HG03521 (cell line): ENCODE data around the gene SLC28A1.
"Not testable (repeated sequence)": the region's sequence is repeated elsewhere in the genome, so short reads cannot be mapped to it uniquely, and the experiment has no call there.

Source experiments
- ATAC-seq: cut with Tn5 transposase; IDR thresholded peaks from one replicate; pipeline ENCODE4 v1.9.1; 2021; ENCODE audit warnings: mild to moderate bottlenecking, moderate library complexity; ENCODE audit not compliant: unreplicated experiment

SLC28A1 gene

GRCh38 chr15:84908564-84908963, 24.1 kb downstream of the SLC28A1 start:
- no peak for ATAC-seq

- ATAC-seq: no peak
Observed at GRCh38 chr15:84909029-84909428, 24.6 kb downstream of the SLC28A1 start.

- ATAC-seq: no peak
Observed at GRCh38 chr15:84909782-84910181, 25.3 kb downstream of the SLC28A1 start.

- no peak for ATAC-seq
Observed at GRCh38 chr15:84910928-84911623, 26.6 kb downstream of the SLC28A1 start.

GRCh38 chr15:84911879-84912660, 27.6 kb downstream of the SLC28A1 start:
- ATAC-seq: no peak

- ATAC-seq: no peak
Observed at GRCh38 chr15:84913360-84913723, 28.9 kb downstream of the SLC28A1 start.

- ATAC-seq: no peak
Observed at GRCh38 chr15:84914351-84914750, 29.9 kb downstream of the SLC28A1 start.

- peak; percentile 86 for ATAC-seq
Observed at GRCh38 chr15:84914909-84915605, 30.6 kb downstream of the SLC28A1 start.

GRCh38 chr15:84915606-84915958, 31.1 kb downstream of the SLC28A1 start:
- ATAC-seq: no peak

- ATAC-seq: no peak
Observed at GRCh38 chr15:84917452-84917851, 33.0 kb downstream of the SLC28A1 start.

- ATAC-seq: no peak
Observed at GRCh38 chr15:84919106-84919667, 34.7 kb downstream of the SLC28A1 start.

GRCh38 chr15:84921121-84921520, 36.7 kb downstream of the SLC28A1 start:
- no peak for ATAC-seq

- ATAC-seq: no peak
Observed at GRCh38 chr15:84922530-84922929, 38.1 kb downstream of the SLC28A1 start.

GRCh38 chr15:84924077-84924731, 39.7 kb downstream of the SLC28A1 start:
- ATAC-seq: no peak

- ATAC-seq: not testable (repeated sequence)
Observed at GRCh38 chr15:84924821-84925569, 40.5 kb downstream of the SLC28A1 start.

- no peak for ATAC-seq
Observed at GRCh38 chr15:84925906-84926305, 41.4 kb downstream of the SLC28A1 start.

GRCh38 chr15:84926491-84927230, 42.2 kb downstream of the SLC28A1 start:
- no peak for ATAC-seq

- ATAC-seq: no peak
Observed at GRCh38 chr15:84928843-84929168, 44.3 kb downstream of the SLC28A1 start.

GRCh38 chr15:84929795-84930603, 45.5 kb downstream of the SLC28A1 start:
- ATAC-seq: no peak
